NOMO-1 treated with DMSO at 0.1 percent for 48 hours (cell line): ENCODE results near the gene MRPS5.

Experiments
- DNase-seq: peaks from one replicate; lab custom pipeline; 2025; ENCODE audit not compliant: unreplicated experiment; lab: John Stamatoyannopoulos, UW

MRPS5 gene

DNA sequence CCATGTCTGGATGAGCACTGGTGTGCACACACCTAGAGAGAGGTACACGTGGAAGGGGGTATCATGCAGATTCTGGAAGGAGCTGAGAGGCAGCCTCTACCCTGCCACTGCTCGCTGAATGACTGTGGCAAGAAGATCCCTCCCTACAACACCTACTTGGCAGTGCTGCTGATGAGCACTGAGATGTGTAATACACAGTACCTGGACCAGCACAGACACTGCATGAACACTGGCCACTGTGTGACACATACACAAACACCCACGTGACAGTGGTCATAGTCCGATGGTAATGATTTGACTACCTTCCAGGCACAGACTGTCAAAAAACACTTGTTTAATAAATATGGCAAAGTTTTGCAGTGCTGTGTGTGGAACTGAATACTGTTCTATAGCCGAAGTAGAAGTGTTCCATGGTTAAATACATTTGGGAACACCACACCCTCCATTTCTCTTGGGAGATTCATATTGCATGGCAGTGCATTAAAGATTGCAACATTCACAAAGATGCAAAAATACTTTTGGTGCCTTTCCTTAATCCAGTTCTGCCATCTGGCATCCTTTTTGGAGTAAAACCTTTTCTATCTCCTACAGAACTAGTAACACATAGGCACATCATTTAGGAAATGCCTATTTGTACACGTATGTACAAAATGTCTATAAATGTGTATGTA lies 29.6 kb downstream of the MRPS5 start:
- DNase-seq: no peak

DNA sequence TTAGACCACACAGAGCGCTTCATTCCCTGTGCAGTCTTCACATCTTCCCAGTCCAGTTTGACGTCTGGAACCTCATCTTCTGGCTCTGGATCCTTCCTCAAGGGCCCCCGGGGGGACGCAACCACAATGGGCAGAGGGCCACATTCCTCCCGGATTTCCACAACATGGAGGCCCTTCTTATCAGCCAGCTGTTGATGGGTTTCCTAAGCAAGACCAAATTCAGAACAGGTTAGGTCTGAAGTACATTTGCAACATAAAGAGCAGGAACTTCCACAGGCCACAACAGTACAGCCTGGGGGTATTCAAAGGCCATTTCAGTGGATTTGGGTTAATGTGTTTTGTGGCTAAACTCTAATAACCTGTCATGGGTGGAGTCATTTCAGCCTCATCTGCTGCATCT lies 34.2 kb downstream of the MRPS5 start:
- DNase-seq: no peak

DNA sequence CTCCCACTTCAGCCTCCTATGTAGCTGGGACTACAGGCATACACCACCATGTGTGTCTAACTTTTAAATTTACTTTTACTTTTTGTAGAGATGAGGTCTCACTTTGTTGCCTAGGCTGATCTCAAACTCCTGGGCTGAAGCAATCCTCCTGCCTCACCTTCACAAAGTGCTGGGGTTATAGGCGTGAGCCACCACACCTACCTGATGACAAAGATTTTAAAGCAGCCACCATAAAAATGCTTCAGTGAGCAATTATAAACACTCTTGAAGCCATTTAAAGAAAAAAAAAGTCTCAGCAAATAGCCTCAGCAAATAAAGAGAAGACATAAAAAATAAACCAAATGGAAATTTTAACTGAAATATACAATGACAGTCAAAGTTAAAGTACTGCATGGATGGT lies 35.6 kb downstream of the MRPS5 start:
- no peak for DNase-seq

- DNase-seq: no peak
Observed at GRCh38 chr2:95082477-95082876, 39.1 kb downstream of the MRPS5 start.

- DNase-seq: no peak
Observed at GRCh38 chr2:95079199-95079683, 42.4 kb downstream of the MRPS5 start.

DNA sequence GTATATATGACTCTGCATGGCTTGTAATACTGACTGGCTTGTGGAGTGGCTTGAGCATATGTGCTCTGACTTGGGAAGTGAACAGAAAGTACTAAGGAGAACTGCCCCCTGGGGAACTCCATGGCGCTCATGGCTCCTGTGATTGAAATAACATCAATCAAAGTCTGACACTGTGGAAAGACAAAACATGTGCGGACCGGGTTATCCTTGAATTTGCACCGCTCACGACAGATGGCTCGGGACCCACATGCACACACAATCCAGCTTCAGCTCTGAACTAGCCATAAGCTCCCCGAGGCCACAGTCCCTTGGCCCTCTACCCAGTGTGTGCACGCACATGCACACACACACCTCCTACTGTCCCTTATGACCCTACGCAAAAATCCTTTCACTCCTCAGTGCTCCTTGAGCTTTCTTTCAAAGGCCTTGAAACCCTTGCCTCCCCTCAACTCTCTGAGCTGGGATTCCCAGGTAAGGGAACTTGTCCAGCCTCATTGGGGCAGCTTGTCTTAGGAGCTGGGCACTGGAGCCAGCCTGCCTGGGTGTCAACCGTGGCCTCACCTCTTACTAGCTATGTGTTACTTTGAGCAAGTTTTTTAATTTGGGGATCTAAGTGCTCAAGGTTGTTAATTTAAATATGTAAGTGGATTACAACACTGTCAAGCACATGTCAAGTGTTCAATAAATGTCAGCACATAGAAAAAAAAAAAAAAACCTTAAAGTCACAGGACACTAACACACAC lies 43.6 kb downstream of the MRPS5 start:
- no peak for DNase-seq

GRCh38 chr2:95077530-95077825 lies 44.1 kb downstream of the MRPS5 start:
- DNase-seq: no peak

DNA sequence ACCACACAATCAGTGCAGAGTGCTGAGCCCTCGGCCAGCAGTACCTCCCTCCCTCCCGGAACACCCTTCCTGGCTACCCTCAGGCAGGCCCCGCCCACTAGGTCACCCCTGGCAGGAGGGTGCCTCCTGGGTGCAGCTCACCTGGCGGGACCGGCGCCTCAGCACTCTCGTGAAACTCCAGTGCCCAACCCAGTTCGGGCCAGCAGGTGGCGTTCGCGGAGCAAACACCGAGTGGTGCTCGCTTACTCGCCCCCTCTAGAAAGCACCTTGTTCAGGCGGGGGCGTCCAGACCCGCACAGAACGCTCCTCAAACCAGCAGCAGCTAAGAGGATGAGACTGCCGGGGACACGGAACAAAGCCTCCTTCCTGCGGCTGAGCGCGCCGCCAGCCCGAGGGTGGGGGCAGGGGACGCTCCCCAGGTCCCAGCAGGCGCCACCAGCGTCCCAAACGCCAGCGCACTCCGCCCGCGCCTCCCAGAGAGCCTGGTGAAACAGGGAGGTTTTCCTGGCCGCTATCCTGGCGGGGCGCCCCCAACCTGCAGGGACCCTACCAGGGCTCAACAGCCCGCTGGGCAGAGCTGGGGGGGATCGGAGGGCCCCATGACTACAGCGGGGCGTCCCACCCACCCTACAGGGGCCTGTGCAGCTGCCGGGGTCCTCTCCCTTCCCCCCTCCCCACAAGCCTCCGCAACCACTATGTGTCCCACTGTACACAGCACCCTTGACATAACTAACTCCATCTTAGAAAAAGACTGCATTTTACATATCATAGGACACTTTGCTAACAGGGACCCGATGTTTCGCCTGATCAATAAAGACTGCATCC lies 44.7 kb downstream of the MRPS5 start:
- DNase-seq: no peak

- no peak for DNase-seq
Observed at GRCh38 chr2:95075440-95076132, 46.0 kb downstream of the MRPS5 start.

DNA sequence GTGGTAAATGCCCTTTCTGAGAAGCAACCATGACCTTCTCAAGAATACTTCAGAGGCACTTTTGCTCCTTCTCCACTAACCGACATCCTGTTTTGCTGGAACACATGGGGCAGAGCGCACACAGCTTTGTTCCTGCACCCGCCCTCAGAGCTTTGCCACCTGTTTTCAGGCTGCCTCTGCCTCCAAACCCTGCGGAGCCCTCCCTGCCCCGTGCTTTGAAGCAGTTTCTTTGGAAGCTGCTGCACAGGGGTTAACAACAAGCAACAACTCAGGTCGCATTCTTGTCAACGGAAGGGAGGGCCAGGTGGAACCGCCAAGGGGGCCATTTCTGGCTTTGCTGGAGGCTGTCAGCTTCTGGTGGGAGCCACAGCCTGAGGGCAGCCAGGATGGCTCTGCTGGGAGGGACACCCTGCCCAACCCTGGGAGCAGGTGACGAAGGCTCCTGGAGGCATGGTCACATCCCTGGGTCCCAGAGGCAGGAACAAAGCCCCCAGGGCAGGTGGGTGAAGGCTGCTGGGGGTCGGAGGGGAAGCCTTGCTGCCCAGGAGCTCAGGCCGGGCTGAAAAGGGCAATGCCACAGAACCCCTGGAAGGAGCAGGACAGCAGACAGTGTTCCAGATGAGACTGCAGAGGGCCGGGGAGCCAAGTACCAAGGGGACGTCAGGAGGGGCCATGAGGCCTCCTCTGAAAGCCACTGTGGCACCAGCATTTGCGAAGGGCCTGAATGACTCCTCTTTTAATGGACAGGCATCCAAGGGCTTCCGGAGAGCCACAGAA lies 46.8 kb downstream of the MRPS5 start:
- DNase-seq: no peak

DNA sequence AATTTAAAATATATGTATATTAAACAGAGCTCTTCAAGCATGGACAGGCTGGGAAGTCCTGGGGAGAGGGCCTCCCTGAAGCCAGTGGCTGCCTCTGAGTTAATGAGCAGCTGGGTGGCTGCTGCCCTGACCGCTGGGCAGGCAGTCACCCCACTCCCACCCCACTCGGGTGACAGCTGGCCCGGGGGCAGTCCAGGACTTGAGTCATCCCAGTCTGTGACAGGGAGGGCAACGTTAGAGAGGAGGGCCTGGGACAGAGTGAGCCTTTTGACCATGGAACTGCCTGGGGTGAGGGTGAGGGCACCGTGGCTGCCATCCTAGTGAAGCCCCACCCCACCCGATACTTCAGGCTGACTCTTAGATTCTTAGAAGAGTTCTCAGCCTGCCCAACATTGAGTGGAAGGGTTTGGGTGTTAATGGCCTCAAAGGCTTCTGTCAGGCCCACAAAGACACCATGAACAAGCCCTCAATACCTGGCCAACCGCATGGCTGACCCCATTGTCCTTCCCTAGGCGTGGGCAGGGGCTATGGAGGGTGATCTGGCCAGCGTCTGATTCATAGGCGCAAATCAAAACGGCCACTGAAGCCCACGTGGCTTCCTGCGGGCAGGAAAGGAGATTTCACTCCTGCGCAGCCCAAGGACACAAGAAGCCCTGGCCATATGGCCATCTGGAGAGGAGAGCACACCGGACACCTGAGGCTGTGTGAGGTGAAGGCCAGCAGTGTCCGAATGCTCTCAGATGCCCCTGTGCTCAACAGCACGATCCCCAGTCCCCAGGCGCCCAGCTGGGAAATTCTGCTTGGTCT lies 47.5 kb downstream of the MRPS5 start:
- no peak for DNase-seq

DNA sequence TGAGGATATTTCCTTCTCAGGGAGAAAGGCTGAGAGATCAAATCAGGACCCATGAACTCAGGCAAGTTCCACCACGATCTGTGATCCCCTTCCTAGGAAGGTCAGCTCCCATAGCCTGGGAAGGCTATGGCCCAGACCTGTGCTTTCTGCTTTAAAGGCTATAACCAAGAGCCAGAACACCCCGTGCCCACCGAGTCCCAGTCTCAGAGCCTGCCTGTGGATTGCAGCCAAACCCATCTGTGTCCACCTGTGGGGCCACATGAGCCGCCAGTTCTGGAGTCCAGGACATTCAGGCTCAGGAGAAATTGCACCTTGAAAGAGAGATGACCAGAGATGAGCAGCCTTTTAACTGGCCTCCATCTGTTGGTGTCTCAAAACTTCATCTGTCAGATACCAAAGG lies 49.2 kb downstream of the MRPS5 start:
- DNase-seq: no peak

GRCh38 chr2:95071856-95072255 lies 49.8 kb downstream of the MRPS5 start:
- no peak for DNase-seq

DNA sequence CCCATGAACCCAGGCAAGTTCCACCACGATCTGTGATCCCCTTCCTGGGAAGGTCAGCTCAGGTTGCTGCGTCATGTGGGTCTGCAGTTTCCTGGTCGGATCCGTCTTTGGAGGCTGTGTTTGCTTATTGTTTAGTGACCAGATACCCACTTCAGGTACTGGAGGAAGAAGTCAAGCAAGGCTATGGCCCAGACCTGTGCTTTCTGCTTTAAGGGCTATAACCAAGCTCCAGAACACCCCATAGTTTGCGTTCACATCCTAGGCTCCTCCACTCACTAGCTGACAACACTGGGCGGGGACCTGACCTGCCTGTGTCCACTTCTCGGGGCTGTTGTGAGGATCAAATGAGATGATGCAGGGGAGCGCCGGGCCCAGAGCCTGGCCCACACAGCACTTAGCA lies 52.1 kb downstream of the MRPS5 start:
- no peak for DNase-seq

- no peak for DNase-seq
Observed at GRCh38 chr2:95068256-95068655, 53.4 kb downstream of the MRPS5 start.

- no peak for DNase-seq
Observed at GRCh38 chr2:95063086-95063958, 58.3 kb downstream of the MRPS5 start.

DNA sequence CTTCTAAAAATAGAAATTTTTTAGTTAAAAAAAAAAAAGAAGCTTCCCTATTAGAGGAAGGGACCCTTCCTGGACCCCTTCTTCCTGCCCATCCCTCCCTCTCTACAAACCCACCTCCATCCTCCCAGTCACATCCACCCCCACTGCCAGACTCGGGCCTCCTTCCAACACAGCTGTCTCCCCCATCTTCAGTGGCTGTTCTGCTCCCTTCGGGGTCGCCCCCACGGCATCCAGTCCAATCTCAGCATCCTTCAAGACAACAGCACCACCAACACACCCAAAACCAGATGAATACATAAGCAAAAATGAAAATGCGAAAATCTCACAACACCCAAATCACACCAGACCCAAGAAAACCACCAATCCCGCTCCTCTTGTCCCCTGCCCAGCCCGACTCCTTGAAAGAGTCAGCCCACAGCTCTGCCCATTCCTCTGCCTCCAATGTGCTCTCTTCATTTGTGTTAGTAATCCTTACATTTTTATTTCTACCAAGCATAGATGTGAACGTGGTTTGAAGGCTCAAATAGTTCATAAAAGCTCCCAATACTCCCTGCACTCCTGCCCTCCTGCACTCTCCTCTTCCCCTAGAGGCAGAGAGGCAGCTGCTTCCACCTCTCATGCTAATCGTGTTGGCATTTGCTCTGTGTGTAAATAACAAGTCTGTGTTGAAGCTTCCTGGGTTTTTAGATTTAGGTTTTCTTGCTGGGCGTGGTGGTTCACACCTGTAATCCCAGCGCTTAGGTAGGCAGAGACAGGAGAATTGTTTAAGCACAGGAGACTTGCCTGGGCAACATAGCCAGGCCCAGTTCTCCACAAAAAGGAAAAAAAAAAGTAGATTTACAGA lies 59.1 kb downstream of the MRPS5 start:
- DNase-seq: no peak

DNA sequence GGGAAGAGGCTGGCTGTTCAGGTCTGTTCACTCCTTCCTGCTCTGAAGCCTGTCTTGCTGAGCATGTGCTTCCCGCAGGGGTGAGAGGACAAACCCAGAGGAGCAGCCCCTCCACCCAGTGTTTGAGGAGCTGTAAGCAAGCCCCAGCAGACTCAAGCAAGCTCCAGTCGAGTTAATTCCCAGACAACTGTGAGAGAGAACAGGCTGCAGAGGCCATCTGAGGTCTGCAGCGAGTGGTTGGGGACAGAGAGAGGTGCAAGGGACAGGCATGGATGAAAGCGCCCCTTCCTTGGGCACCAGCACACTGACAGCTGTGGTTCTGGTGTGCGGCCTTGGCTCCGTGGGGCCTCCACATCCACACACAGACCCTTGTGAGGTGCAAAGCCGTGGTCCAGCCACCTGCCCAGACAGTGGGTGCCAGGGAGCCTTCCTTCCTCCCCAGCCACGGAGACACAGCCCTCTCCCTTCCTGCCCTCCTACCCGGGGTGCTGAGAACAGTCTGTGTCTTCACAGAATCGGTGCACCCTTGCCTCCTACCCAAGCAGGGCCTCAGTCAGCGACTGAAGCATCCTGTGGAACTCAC lies 59.9 kb downstream of the MRPS5 start:
- DNase-seq: no peak
